HK-2 (cell line): Measurements from ENCODE around the gene CCNB1.
"Not testable (repeated sequence)": the region's sequence is repeated elsewhere in the genome, so short reads cannot be mapped to it uniquely, and the experiment has no call there.

Experiments used
- DNase-seq: peaks from one replicate; pipeline ENCODE4 v3.0.0-alpha.2; 2018; ENCODE audit not compliant: unreplicated experiment

The CCNB1 gene

DNA sequence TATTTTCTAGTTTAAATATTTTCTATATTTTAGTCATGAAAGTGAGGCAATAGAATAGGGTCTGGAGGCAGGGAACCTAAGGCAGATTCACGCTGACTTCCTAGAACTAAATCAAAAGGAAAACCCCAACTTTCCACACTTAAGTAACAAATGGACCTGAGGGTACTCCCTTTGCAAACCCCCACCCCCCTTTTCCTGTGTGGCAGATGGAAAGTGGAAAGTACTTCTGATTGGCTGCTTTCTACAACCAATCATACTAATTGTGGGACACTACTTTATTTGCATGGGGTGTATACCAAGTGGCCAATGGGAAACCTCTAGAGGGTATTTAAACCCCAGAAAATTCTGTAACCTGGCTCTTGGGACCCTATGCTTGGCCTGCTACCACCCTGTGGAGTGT, 17.7 kb downstream of the CCNB1 start:
- no peak for DNase-seq

GRCh38 chr5:69187342-69187741, 20.4 kb downstream of the CCNB1 start:
- no peak for DNase-seq

GRCh38 chr5:69188811-69189161, 21.8 kb downstream of the CCNB1 start:
- no peak for DNase-seq

- peak; percentile 83 for DNase-seq
Measured at GRCh38 chr5:69189162-69190086, 22.5 kb downstream of the CCNB1 start, which contains the start of gene CENPH. CENPH (plus strand) TSS chr5:69189583; CDS start chr5:69189635, 52 bp downstream.

DNA sequence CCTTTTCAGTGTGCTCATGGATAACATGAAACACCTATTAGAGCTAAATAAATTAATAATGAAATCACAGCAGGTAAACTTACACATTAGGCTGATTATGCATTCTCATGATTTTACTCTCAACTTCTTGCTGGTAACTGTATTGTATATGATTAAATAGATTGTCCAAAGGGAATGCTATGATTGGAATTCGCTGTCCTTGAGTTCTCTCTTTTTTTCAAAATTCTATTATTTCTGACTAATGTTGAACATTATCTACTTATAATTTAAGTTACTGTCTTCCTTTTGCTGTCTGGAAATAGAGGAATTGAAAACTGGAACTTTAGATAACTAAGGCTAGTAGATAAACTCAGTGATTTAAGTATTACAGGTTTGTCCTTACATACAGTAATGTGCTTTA, 35.5 kb downstream of the CCNB1 start:
- DNase-seq: no peak

DNA sequence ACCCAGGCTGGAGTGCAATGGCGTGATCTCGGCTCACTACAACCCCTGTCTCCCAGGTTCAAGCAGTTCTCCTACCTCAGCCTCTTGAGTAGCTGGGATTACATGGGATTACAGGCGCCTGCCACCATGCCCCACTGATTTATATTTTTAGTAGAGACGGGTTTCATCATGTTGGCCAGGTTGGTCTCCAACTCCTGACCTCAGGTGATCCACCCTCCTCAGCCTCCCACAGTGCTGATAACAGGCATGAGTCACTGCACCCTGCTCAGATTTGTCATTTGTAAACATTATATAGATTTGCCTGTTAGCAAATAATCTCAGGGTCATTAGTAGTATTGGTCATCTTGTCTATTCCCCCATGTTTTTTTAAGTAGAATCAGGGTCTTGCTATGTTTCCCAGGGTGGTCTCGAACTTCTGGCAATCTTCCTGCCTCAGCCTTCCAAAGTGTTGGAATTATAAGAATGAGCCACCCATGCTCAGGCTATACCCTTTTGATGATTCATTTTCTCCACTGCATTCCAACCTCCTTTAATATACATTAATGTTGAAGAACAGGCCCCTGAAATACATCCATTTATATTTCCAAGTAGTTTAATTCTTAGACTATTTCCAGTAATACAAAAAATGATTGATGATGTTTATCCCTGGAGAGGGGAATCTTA, 39.7 kb downstream of the CCNB1 start:
- no peak for DNase-seq

- no peak for DNase-seq
Measured at GRCh38 chr5:69209602-69210001, 42.7 kb downstream of the CCNB1 start.

GRCh38 chr5:69211200-69211599, 44.2 kb downstream of the CCNB1 start:
- DNase-seq: no peak

DNA sequence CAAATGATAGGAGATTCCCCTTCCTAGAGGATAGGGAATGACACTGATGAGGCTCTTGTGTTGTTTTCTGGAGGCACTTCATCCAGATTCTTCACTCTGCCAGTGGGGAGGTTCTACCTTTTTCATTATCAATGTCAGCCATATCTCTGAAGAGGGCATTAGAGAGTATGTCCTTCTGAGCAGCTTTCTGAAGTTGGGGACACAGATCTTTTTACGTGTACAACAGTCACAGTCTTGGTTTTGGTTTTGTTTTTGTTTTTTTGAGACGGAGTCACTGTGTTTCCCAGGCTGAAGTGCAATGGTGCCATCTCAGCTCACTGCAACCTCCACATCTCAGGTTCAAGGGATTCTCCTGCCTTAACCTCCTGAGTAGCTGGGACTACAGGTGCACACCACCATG, 45.1 kb downstream of the CCNB1 start:
- DNase-seq: no peak

- DNase-seq: no peak
Measured at GRCh38 chr5:69213513-69214215, 46.7 kb downstream of the CCNB1 start.

- no peak for DNase-seq
Measured at GRCh38 chr5:69217151-69217511, 50.2 kb downstream of the CCNB1 start.

- peak; percentile 88 for DNase-seq
Measured at GRCh38 chr5:69217548-69218526, 50.9 kb downstream of the CCNB1 start.

DNA sequence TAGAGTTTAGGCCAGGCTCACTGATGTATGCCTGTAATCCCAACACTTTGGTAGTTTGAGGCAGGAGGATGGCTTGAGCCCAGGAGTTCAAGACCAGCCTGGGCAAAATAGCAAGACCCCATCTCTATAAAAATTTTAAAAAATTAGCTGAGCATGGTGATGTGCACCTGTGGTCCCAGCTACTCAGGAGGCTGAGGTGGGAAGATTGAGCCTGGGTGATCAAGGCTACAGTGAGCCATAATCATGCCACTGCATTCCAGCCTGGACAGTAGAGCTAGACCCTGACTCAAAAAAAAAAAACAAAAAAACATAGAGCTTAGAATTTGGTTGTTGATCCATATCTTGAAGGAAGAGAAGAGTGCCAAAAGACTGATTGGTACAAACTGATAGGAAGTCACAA, 53.0 kb downstream of the CCNB1 start:
- DNase-seq: no peak

DNA sequence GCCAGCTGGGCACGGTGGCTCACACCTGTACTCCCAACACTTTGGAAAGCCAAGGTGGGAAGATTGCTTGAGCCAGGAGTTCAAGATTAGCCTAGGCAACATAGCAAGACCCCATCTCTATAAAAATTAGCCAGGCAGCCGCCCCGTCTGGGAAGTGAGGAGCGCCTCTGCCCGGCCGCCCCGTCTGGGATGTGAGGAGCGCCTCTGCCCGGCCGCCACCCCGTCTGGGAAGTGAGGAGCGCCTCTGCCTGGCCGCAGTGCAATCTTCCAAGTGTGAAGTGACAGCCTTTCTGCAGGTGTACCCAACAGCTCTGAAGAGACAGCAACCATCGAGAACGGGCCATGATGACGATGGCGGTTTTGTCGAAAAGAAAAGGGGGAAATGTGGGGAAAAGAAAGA, 53.4 kb downstream of the CCNB1 start:
- not testable (repeated sequence) for DNase-seq

DNA sequence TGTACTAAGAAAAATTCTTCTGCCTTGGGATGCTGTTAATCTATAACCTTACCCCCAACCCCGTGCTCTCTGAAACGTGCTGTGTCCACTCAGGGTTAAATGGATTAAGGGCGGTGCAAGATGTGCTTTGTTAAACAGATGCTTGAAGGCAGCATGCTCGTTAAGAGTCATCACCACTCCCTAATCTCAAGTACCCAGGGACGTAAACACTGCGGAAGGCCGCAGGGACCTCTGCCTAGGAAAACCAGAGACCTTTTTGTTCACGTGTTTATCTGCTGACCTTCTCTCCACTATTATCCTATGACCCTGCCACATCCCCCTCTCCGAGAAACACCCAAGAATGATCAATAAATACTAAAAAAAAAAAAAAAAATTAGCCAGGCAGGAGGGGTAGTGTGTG, 53.9 kb downstream of the CCNB1 start:
- not testable (repeated sequence) for DNase-seq

- DNase-seq: no peak
Measured at GRCh38 chr5:69224520-69224919, 57.6 kb downstream of the CCNB1 start.

- no peak for DNase-seq
Measured at GRCh38 chr5:69225860-69226259, 58.9 kb downstream of the CCNB1 start.
